K562 (cell line): ENCODE results near the gene ERF. TPM values are rescaled to one million over a fixed set of nuclear protein-coding genes. Genes with fewer than 3 reads are reported as not detected.

ENCODE experiments used
- ARID4B ChIP-seq: sonication (generic); formaldehyde crosslinking; IDR thresholded peaks from 2 replicates; pipeline ENCODE4 v1.8.0; 2022; ENCODE audit warnings: mild to moderate bottlenecking, missing genetic modification reagents
- CBX5 ChIP-seq: IDR thresholded peaks from 2 replicates; pipeline ENCODE4 v1.6.1; 2014; ENCODE audit warnings: low read depth, borderline replicate concordance
- CHD2 ChIP-seq: IDR thresholded peaks from 2 replicates; pipeline ENCODE4 v1.6.1; 2011; ENCODE audit warnings: low read depth, low read length
- EGR1 ChIP-seq: fragments of 450-650 bp; conservative IDR thresholded peaks from 2 replicates; pipeline ENCODE4 v1.6.1; 2017; ENCODE audit warnings: mild to moderate bottlenecking
- ELF1 ChIP-seq: fragments of 200-800 bp; sonication (Bioruptor generic); IDR thresholded peaks from 2 replicates; pipeline ENCODE4 v1.6.1; 2016; ENCODE audit warnings: missing genetic modification characterization, missing compliant biosample characterization
- EP400 ChIP-seq: fragments of 450-650 bp; IDR thresholded peaks from 2 replicates; pipeline ENCODE4 v1.6.1; 2017; ENCODE audit warnings: antibody characterized with exemption, mild to moderate bottlenecking, moderate library complexity
- ETV1 ChIP-seq: fragments of 450-650 bp; conservative IDR thresholded peaks from 2 replicates; pipeline ENCODE4 v1.6.1; 2016; ENCODE audit warnings: missing genetic modification characterization, control low read depth, low read depth, missing compliant biosample characterization
- PHF8 ChIP-seq: fragments of 200-600 bp; sonication (generic); IDR thresholded peaks from 2 replicates; pipeline ENCODE4 v1.6.1; 2012; ENCODE audit warnings: mixed run types, mild to moderate bottlenecking, inconsistent platforms, low read length, moderate library complexity, borderline replicate concordance
- RBFOX2 ChIP-seq: fragments of 200-400 bp; formaldehyde crosslinking; IDR thresholded peaks from 2 replicates; pipeline ENCODE4 v1.6.1; 2017; ENCODE audit warnings: low read depth, mild to moderate bottlenecking, low read length, moderate library complexity
- RNF2 ChIP-seq: sonication (generic); IDR thresholded peaks from 2 replicates; pipeline ENCODE4 v1.6.1; 2016
- TOE1 ChIP-seq, 2 experiments: fragments of 450-650 bp in 1 of 2; sonication (generic) in 1 of 2; formaldehyde crosslinking in 1 of 2; IDR thresholded peaks; 2 replicates each; pipeline versions ENCODE4 v1.7.1 to v1.8.0; 2016 to 2022; ENCODE audit warnings: borderline replicate concordance in 2 of 2, mild to moderate bottlenecking in 2 of 2, antibody characterized with exemption in 1 of 2, inconsistent platforms in 1 of 2, low read depth in 1 of 2, missing genetic modification reagents in 1 of 2, moderate library complexity in 1 of 2
- ZBTB2 ChIP-seq: fragments of 450-650 bp; IDR thresholded peaks from 2 replicates; pipeline ENCODE4 v1.6.1; 2016; ENCODE audit warnings: antibody characterized with exemption
- ZBTB5 ChIP-seq: fragments of 450-650 bp; IDR thresholded peaks from 2 replicates; pipeline ENCODE4 v1.6.1; 2017; ENCODE audit warnings: antibody characterized with exemption
- ZNF766 ChIP-seq: fragments of 200-800 bp; sonication (Bioruptor generic); conservative IDR thresholded peaks from 2 replicates; pipeline ENCODE4 v1.6.1; 2016; ENCODE audit warnings: missing genetic modification characterization, missing compliant biosample characterization
- polyA plus RNA-seq, 8 experiments: library from polyadenylated mRNA; depleted of rRNA in 4 of 8; stranded (reverse) in 5 of 8; unstranded in 3 of 8; fragments of >200 nt; fragmentation: Nextera tagmentation in 2 of 8; fragmentation: Illumina TruSeq in 1 of 8; extraction: Ambion mirVana in 2 of 8; extraction: Trizol in 1 of 8; gene quantifications; 2 replicates each; pipeline versions ENCODE4 v1.2.1 to v1.2.3, GENCODE V29; 2011 to 2014; ENCODE audit warnings: inconsistent platforms in 1 of 8, missing spikeins in 1 of 8
- total RNA-seq, 7 experiments: library from RNA; depleted of rRNA in 6 of 7; stranded (reverse); fragments of >200 nt in 6 of 7; fragmentation: Illumina TruSeq in 2 of 7; extraction: Trizol in 2 of 7; gene quantifications; 2 replicates each; pipeline versions ENCODE4 v1.2.1 to v1.2.3, GENCODE V29; 2011 to 2021; ENCODE audit warnings: low replicate concordance in 1 of 7

The ERF gene
- total and polyA plus RNA-seq, 9 of the 15 experiments (the other 6 are each of a cell fraction or from before 2014, with no cell fraction given) = 0.03 to 75.4 (median 27.0) TPM

- peak; percentile 53 for TF ChIP-seq TOE1 (IDR thresholded peaks at IDR 0.05; ENCODE audit: borderline replicate concordance)
- TF ChIP-seq TOE1 (CRISPR knock-in tag; IDR thresholded peaks at IDR 0.05; ENCODE audit: borderline replicate concordance, low read depth) = no peak
- TF ChIP-seq ELF1 = peak; percentile 67
- TF ChIP-seq CBX5 = no peak
- TF ChIP-seq ZBTB2 = 0 out of 2 replicates have a peak, but pooled peaks have one; percentile 32
- peak; percentile 75 for TF ChIP-seq ETV1 (tag)
- peak; percentile 54; the same call in 1 of the 2 replicates for TF ChIP-seq EGR1
- TF ChIP-seq ARID4B (CRISPR knock-in tag) = peak; percentile 72
- TF ChIP-seq RBFOX2 = peak; percentile 68
- TF ChIP-seq ZBTB5 = peak; percentile 95
- peak; percentile 20; the same call in 1 of the 2 replicates for TF ChIP-seq PHF8
- TF ChIP-seq EP400 = 0 out of 2 replicates have a peak, but pooled peaks have one; percentile 51
- no peak; the same call in 1 of the 2 replicates for TF ChIP-seq ZNF766 (CRISPR knock-in tag)
- no peak; the same call in 1 of the 2 replicates for TF ChIP-seq RNF2
- TF ChIP-seq CHD2 = no peak
Measured at GRCh38 chr19:42253245-42254088, 1.5 kb downstream of the ERF start (continued).
